ENCODE measurements around the gene KLLN. TPM values are rescaled to one million over a fixed set of nuclear protein-coding genes. Genes with fewer than 3 reads are reported as not detected.

Gene KLLN
- total and polyA plus RNA-seq, 2 of the 8 experiments (the other 6 are each of a cell fraction or from before 2014, with no cell fraction given): 0.24 to 0.73 TPM

DNA sequence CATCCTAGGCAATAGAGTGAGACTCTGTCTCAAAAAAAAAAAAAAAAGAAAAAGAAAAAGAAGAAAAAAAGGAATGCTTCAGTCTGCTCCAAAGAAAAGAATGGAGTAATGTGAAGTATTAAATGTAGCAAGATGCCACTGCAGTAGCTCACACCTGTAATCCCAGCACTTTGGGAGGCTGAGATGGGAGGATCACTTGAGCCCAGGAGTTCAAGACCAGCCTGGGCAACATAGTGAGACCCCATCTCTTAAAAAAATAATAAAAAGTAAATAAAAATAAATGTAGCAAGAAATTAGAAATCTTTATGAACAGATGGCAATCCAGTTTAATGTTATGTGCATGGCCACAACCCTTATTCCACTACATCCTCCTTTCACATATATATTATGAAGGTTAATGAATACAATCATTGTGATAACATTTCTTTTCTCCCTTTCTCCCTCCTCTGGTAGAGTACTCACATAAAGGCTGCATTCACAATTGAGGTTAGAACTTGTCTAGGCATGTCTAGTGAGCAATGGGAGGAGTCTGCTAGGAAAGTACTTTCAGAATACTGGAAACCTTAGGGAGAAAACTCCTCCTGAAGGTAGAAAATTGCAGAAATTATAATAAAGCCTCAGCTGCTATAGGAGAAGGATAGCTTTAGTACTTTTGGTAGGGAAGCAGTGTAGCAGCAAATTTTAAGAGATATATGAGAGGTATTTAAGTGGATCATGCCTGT is 20.4 kb downstream of the KLLN start (continued):
- TF ChIP-seq, protein P1, sequence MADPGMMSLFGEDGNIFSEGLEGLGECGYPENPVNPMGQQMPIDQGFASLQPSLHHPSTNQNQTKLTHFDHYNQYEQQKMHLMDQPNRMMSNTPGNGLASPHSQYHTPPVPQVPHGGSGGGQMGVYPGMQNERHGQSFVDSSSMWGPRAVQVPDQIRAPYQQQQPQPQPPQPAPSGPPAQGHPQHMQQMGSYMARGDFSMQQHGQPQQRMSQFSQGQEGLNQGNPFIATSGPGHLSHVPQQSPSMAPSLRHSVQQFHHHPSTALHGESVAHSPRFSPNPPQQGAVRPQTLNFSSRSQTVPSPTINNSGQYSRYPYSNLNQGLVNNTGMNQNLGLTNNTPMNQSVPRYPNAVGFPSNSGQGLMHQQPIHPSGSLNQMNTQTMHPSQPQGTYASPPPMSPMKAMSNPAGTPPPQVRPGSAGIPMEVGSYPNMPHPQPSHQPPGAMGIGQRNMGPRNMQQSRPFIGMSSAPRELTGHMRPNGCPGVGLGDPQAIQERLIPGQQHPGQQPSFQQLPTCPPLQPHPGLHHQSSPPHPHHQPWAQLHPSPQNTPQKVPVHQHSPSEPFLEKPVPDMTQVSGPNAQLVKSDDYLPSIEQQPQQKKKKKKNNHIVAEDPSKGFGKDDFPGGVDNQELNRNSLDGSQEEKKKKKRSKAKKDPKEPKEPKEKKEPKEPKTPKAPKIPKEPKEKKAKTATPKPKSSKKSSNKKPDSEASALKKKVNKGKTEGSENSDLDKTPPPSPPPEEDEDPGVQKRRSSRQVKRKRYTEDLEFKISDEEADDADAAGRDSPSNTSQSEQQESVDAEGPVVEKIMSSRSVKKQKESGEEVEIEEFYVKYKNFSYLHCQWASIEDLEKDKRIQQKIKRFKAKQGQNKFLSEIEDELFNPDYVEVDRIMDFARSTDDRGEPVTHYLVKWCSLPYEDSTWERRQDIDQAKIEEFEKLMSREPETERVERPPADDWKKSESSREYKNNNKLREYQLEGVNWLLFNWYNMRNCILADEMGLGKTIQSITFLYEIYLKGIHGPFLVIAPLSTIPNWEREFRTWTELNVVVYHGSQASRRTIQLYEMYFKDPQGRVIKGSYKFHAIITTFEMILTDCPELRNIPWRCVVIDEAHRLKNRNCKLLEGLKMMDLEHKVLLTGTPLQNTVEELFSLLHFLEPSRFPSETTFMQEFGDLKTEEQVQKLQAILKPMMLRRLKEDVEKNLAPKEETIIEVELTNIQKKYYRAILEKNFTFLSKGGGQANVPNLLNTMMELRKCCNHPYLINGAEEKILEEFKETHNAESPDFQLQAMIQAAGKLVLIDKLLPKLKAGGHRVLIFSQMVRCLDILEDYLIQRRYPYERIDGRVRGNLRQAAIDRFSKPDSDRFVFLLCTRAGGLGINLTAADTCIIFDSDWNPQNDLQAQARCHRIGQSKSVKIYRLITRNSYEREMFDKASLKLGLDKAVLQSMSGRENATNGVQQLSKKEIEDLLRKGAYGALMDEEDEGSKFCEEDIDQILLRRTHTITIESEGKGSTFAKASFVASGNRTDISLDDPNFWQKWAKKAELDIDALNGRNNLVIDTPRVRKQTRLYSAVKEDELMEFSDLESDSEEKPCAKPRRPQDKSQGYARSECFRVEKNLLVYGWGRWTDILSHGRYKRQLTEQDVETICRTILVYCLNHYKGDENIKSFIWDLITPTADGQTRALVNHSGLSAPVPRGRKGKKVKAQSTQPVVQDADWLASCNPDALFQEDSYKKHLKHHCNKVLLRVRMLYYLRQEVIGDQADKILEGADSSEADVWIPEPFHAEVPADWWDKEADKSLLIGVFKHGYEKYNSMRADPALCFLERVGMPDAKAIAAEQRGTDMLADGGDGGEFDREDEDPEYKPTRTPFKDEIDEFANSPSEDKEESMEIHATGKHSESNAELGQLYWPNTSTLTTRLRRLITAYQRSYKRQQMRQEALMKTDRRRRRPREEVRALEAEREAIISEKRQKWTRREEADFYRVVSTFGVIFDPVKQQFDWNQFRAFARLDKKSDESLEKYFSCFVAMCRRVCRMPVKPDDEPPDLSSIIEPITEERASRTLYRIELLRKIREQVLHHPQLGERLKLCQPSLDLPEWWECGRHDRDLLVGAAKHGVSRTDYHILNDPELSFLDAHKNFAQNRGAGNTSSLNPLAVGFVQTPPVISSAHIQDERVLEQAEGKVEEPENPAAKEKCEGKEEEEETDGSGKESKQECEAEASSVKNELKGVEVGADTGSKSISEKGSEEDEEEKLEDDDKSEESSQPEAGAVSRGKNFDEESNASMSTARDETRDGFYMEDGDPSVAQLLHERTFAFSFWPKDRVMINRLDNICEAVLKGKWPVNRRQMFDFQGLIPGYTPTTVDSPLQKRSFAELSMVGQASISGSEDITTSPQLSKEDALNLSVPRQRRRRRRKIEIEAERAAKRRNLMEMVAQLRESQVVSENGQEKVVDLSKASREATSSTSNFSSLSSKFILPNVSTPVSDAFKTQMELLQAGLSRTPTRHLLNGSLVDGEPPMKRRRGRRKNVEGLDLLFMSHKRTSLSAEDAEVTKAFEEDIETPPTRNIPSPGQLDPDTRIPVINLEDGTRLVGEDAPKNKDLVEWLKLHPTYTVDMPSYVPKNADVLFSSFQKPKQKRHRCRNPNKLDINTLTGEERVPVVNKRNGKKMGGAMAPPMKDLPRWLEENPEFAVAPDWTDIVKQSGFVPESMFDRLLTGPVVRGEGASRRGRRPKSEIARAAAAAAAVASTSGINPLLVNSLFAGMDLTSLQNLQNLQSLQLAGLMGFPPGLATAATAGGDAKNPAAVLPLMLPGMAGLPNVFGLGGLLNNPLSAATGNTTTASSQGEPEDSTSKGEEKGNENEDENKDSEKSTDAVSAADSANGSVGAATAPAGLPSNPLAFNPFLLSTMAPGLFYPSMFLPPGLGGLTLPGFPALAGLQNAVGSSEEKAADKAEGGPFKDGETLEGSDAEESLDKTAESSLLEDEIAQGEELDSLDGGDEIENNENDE (IDR thresholded peaks at IDR 0.05; ENCODE audit: insufficient replicate concordance, low read length): no peak
- TF ChIP-seq GABPA (IDR thresholded peaks at IDR 0.05; ENCODE audit: borderline replicate concordance, insufficient read depth, low read length) (no peak), CHD1 (IDR thresholded peaks at IDR 0.05; ENCODE audit: low read depth, low read length) (no peak), BCL11A (IDR thresholded peaks at IDR 0.05; ENCODE audit: low read depth in 2 of 2, low read length in 2 of 2) (no peak), HDAC6 (IDR thresholded peaks at IDR 0.05; ENCODE audit: low read depth, low read length) (no peak), GTF2F1 (IDR thresholded peaks at IDR 0.05; ENCODE audit: borderline replicate concordance, low read depth, low read length) (no peak), POLR2AphosphoS5 (IDR thresholded peaks at IDR 0.05; ENCODE audit: low read depth, low read length) (no peak), RAD21 (IDR thresholded peaks at IDR 0.05 in 1 of 2, conservative IDR thresholded peaks at IDR 0.05 in 1 of 2; ENCODE audit: low read depth in 2 of 2, low read length in 2 of 2) (no peak), MAFK (IDR thresholded peaks at IDR 0.05; ENCODE audit: low read depth, low read length) (no peak)
